GM21786 (cell line): Measurements from ENCODE around the gene THOC6.
A peak's percentile ranks its signal among the peaks of the same experiment; 100 is the strongest.
"Not testable (repeated sequence)": the region's sequence is repeated elsewhere in the genome, so short reads cannot be mapped to it uniquely, and the experiment has no call there.

Source experiments
- ATAC-seq: cut with Tn5 transposase; IDR thresholded peaks from one replicate; pipeline ENCODE4 v1.9.1; 2021; ENCODE audit not compliant: unreplicated experiment

The THOC6 gene

GRCh38 chr16:3052571-3053329 lies 28.9 kb downstream of the THOC6 start:
- ATAC-seq, result not testable (repeated sequence)

GRCh38 chr16:3053330-3053710 lies 29.5 kb downstream of the THOC6 start:
- not testable (repeated sequence) for ATAC-seq

GRCh38 chr16:3054965-3055733 lies 31.3 kb downstream of the THOC6 start:
- ATAC-seq, result no peak

- not testable (repeated sequence) for ATAC-seq
Observed at GRCh38 chr16:3055734-3056115, 31.9 kb downstream of the THOC6 start.

GRCh38 chr16:3056336-3057180 lies 32.7 kb downstream of the THOC6 start:
- no peak for ATAC-seq

GRCh38 chr16:3057181-3058138 lies 33.6 kb downstream of the THOC6 start:
- no peak for ATAC-seq

GRCh38 chr16:3058139-3059030 lies 34.5 kb downstream of the THOC6 start:
- ATAC-seq, result peak; percentile 30

GRCh38 chr16:3059041-3059722 lies 35.3 kb downstream of the THOC6 start:
- ATAC-seq, result peak; percentile 68

GRCh38 chr16:3059723-3060242 lies 35.9 kb downstream of the THOC6 start:
- ATAC-seq, result no peak

- no peak for ATAC-seq
Observed at GRCh38 chr16:3060339-3061127, 36.7 kb downstream of the THOC6 start.

- ATAC-seq, result no peak
Observed at GRCh38 chr16:3062553-3062952, 38.7 kb downstream of the THOC6 start.

- no peak for ATAC-seq
Observed at GRCh38 chr16:3063625-3064386, 40.0 kb downstream of the THOC6 start.

GRCh38 chr16:3065069-3065741 lies 41.4 kb downstream of the THOC6 start, which contains the start of gene IL32:
Gene IL32 (plus strand): TSS chr16:3065640. CDS start chr16:3065812, 172 bp downstream.
- no peak for ATAC-seq

- ATAC-seq, result no peak
Observed at GRCh38 chr16:3065742-3066439, 42.1 kb downstream of the THOC6 start.

GRCh38 chr16:3066440-3066748 lies 42.6 kb downstream of the THOC6 start:
- ATAC-seq, result no peak

- no peak for ATAC-seq
Observed at GRCh38 chr16:3068487-3068886, 44.7 kb downstream of the THOC6 start.
